Renal cortex interstitium (tissue), 11 donors: Measurements from ENCODE around the gene GIMAP7. TPM values are rescaled to one million over a fixed set of nuclear protein-coding genes. Genes with fewer than 3 reads are reported as not detected.
"Not testable (repeated sequence)": the region's sequence is repeated elsewhere in the genome, so short reads cannot be mapped to it uniquely, and the experiment has no call there.

Source experiments
- DNase-seq, 11 donors: peaks; one replicate each; pipeline ENCODE4 v3.0.0-alpha.2; 2013; ENCODE audit warnings: low read depth in 9 of 11, low spot score in 4 of 11; ENCODE audit errors: extremely low read depth in 1 of 11
- polyA plus RNA-seq, 3 donors: library from polyadenylated mRNA; unstranded; fragments of 120-200 nt; gene quantifications; one replicate each; pipeline ENCODE4 v1.2.1, GENCODE V29; 2013; ENCODE audit not compliant: insufficient read length in 3 of 3

The GIMAP7 gene
- polyA plus RNA-seq, 3 donors: 10.3 to 15.7 (median 14.3) TPM

GRCh38 chr7:150493442-150493841, 21.2 kb upstream of the GIMAP7 start:
- DNase-seq: not testable (repeated sequence)

GRCh38 chr7:150502519-150502918, 12.2 kb upstream of the GIMAP7 start:
- DNase-seq: no peak

DNA sequence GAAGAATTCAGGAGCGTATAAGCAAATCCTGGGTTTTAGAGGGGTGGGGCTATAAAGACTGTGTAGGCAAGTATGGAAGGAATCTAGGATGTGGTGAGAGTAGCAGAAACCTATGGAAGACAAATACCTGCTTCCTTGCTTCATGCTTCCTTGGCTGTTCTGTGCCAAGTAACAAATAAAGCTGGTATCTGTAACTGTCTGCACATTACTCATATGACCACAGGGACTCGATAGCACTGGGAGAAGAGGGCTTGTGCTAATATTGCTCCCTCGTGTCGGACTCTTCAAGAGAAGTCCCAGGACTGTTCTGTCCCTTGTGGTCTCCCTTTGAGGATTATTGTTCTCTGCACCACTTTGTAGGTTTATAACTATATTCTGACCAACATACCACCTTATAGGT, 11.5 kb upstream of the GIMAP7 start:
- DNase-seq: no peak

DNA sequence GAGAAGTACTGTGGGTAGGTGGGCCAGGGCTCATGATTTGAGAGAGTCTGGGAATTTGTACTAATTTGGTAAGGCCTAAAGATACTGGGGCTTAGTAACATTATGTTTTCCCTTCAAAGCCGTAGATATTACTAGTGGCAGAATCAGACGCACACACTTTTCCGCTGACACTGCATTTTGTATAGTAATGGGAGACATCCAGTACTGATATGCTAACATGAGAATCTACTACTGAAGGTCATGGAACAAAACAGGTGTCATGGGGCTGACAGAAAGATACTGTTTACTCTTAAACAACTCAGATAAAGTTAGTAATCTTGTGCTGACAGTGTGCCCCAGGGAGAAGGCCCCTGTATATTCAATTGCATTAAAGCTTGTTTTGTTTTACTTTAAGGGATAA, 11.1 kb upstream of the GIMAP7 start:
- DNase-seq: no peak

- no peak for DNase-seq
Measured at GRCh38 chr7:150507947-150508602, 6.6 kb upstream of the GIMAP7 start.

GRCh38 chr7:150511048-150511447, 3.6 kb upstream of the GIMAP7 start:
- no peak for DNase-seq

DNA sequence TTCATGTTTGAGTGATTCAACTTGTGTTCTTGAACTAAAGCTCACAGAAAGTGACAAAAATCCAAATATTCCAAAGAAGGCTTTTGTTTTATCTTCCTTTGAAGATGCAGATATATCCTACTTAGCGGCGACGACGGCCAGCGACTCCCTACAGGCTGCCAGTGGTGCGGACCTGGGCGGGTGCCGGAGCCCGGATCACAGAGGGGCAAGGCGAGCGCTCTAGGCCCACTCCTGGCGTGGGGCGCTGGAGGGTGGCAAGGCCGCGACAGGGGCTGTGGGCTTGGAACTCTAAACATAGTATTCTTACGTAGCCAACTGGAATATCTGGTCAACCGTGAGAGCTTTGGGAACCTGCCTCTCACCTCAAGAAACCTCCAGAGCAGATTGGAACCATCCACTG, 914 bp upstream of the GIMAP7 start:
- DNase-seq: no peak

DNA sequence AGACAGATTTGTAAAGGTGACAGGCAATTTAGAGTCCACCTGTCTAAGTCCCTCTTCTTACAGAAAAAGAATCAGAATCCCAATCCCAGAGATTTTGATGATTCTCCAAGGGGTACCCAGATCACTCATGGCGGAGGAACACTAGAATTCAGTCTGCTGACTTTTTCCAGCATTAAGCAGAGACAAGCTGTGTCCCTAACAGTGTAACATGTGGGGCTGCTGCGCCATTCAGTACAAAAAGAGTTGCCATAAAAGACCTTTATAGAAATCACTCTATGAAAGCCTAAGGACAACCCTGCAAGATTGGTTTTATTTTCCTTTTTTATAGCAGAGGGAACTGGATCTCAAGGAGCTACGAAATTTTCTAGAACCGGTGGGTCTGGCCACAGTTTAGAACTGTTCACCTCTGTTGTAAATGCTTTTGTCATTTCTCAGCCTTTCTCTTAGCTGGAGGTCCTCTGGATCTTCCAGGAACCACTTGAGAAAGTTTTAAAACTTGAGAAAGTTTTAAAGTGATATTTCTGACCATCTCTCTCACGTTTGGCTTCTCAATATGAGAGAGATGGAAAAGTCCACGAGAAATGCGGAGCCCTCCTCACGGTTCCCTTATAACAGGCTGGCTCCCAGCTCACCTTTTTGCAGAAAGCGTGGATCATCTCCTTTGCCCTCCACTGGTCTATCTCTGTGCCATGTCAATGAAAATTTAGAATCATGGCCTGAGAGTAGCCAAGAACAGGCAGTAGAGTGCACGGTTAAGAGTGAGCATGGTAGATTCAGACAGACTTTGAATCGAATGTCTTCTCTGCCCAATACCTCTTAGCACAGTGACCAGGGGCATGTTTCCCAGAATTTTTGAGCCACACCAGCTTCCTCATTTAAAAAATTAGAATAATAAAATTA, 826 bp downstream of the GIMAP7 start:
- DNase-seq: no peak

GRCh38 chr7:150516956-150517745, 2.5 kb downstream of the GIMAP7 start:
- no peak for DNase-seq

- DNase-seq: no peak
Measured at GRCh38 chr7:150519310-150519709, 4.6 kb downstream of the GIMAP7 start.

DNA sequence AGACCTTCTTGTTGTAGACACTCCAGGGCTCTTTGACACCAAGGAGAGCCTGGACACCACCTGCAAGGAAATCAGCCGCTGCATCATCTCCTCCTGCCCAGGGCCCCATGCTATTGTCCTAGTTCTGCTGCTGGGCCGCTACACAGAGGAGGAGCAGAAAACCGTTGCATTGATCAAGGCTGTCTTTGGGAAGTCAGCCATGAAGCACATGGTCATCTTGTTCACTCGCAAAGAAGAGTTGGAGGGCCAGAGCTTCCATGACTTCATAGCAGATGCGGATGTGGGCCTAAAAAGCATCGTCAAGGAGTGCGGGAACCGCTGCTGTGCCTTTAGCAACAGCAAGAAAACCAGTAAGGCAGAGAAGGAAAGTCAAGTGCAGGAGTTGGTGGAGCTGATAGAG, 5.5 kb downstream of the GIMAP7 start:
- no peak for DNase-seq

GRCh38 chr7:150522931-150523330, 8.3 kb downstream of the GIMAP7 start:
- not testable (repeated sequence) for DNase-seq

- DNase-seq: no peak
Measured at GRCh38 chr7:150524018-150524417, 9.3 kb downstream of the GIMAP7 start.

- no peak for DNase-seq
Measured at GRCh38 chr7:150531704-150532103, 17.0 kb downstream of the GIMAP7 start.

GRCh38 chr7:150538259-150538658, 23.6 kb downstream of the GIMAP7 start:
- DNase-seq: no peak

GRCh38 chr7:150553163-150553562, 38.5 kb downstream of the GIMAP7 start:
- no peak for DNase-seq

GRCh38 chr7:150556521-150557138, 42.0 kb downstream of the GIMAP7 start:
- DNase-seq: no peak

GRCh38 chr7:150560486-150560885, 45.8 kb downstream of the GIMAP7 start:
- DNase-seq: no peak

DNA sequence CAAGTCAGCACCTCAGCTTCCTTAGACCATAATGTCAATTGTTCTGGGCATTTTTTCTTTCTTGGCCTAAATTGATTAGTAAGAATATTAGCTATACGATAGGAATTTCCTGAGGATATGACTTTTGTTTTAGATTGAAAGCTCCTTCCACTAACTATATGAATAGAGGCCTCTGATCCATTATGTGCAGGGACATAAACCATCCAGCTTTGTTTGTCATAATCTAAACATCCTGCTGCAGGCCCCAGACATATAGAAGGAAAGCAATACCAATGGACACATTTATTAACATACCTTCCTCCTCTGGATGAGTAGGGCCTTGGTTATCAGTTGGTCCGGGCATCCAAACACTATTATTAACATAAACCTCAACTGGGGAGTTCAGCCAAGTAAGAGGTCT, 48.2 kb downstream of the GIMAP7 start:
- no peak for DNase-seq
